ENCODE results near the gene NPLOC4. TPM values are rescaled to one million over a fixed set of nuclear protein-coding genes. Genes with fewer than 3 reads are reported as not detected.

Gene NPLOC4
- total and polyA plus RNA-seq, 2 of the 8 experiments (the other 6 are each of a cell fraction or from before 2014, with no cell fraction given): 70.7 to 92.7 TPM

DNA sequence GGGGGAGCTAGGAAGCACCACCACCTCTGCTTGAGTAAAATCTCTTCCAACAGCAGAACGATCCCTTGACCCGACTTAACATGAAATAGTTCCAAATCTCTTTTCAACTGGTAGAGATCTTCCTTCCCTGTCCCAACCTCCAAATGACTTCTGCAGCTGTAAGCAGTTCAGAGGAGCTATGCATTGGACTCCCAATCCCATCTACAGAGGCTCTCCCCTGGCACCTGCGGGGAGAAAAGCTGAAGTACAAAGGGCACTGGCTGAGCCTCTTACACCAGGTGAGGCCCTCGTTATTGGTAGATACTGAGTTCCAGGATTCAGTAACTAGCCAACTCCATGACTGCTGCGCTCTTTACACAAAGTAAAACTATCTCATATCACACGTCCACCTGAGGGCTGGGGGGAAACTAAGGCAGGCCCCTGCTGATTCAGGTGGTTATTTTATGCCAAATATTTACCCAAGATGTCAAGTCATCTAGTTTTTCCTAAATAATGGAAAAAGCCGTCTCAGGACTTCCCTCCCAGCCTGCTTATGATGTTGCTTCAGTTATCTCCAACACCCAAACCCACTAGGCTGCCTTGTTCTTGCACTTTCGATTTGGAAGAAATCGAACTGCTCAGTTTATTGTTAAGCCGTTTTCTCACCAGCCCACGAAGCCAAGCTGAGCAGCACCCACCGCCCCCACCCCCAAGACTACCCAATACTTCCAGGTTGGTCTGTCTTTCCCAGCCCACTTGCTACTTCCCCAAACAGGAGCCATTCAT is 127.5 kb downstream of the NPLOC4 start (continued):
- peak; percentile 49 for TF ChIP-seq ATF2 (IDR thresholded peaks at IDR 0.05; ENCODE audit: low read length)
- TF ChIP-seq, protein P1, sequence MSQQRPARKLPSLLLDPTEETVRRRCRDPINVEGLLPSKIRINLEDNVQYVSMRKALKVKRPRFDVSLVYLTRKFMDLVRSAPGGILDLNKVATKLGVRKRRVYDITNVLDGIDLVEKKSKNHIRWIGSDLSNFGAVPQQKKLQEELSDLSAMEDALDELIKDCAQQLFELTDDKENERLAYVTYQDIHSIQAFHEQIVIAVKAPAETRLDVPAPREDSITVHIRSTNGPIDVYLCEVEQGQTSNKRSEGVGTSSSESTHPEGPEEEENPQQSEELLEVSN (IDR thresholded peaks at IDR 0.05): peak; percentile 12; the same call in 1 of the 2 replicates
- no peak for TF ChIP-seq CTBP2 (IDR thresholded peaks at IDR 0.05; ENCODE audit: borderline replicate concordance, insufficient read depth, insufficient read length, low read length)
- no peak for TF ChIP-seq KDM5A (IDR thresholded peaks at IDR 0.05; ENCODE audit: low read length)
- TF ChIP-seq CREB1 (IDR thresholded peaks at IDR 0.05): 0 out of 2 replicates have a peak, but pooled peaks have one; percentile 4
- TF ChIP-seq USF2 (IDR thresholded peaks at IDR 0.05; ENCODE audit: low read length): peak; percentile 3; the same call in 1 of the 2 replicates
- TF ChIP-seq CBX8 (IDR thresholded peaks at IDR 0.05; ENCODE audit: borderline replicate concordance, low read depth, low read length): no peak
- TF ChIP-seq RNF2 (IDR thresholded peaks at IDR 0.05; ENCODE audit: borderline replicate concordance, low read depth, low read length, missing control alignments, poor library complexity, severe bottlenecking): no peak
- TF ChIP-seq GABPA (IDR thresholded peaks at IDR 0.05; ENCODE audit: borderline replicate concordance, insufficient read depth, low read length): no peak
- peak in 1 of 2 experiments; percentile 11 for TF ChIP-seq BCL11A (IDR thresholded peaks at IDR 0.05; ENCODE audit: low read depth in 2 of 2, low read length in 2 of 2)
- TF ChIP-seq SP4 (IDR thresholded peaks at IDR 0.05; ENCODE audit: low read length): no peak; the same call in 1 of the 2 replicates
- TF ChIP-seq YY1 (IDR thresholded peaks at IDR 0.05; ENCODE audit: low read depth, low read length): no peak
- TF ChIP-seq TAF1 (IDR thresholded peaks at IDR 0.05; ENCODE audit: low read depth, low read length): no peak
- TF ChIP-seq CHD1 (IDR thresholded peaks at IDR 0.05; ENCODE audit: low read depth, low read length): no peak; the same call in 1 of the 2 replicates
- TF ChIP-seq TBP (IDR thresholded peaks at IDR 0.05; ENCODE audit: low read depth, low read length): no peak
- peak; percentile 89 to 90 for TF ChIP-seq POLR2A (IDR thresholded peaks at IDR 0.05; ENCODE audit: control extremely low read depth in 1 of 2, low read depth in 2 of 2, low read length in 2 of 2)
- TF ChIP-seq RAD21 (IDR thresholded peaks at IDR 0.05 in 1 of 2, conservative IDR thresholded peaks at IDR 0.05 in 1 of 2; ENCODE audit: low read depth in 2 of 2, low read length in 2 of 2): no peak
- peak; percentile 45 for TF ChIP-seq TAF7 (optimal IDR thresholded peaks at IDR 0.05; ENCODE audit: borderline replicate concordance, low read depth, low read length)

All from H1 (cell line).